NB4 (cell line): ENCODE data around the gene ABCA8.

ENCODE experiments used
- CTCF ChIP-seq: IDR thresholded peaks from one replicate; pipeline ENCODE4 v1.5.1; 2012; ENCODE audit warnings: low read depth, low read length
- MYC ChIP-seq: IDR thresholded peaks from 2 replicates; pipeline ENCODE4 v1.6.1; 2011; ENCODE audit warnings: low read depth, low read length
- POLR2A ChIP-seq: IDR thresholded peaks from 2 replicates; pipeline ENCODE4 v1.6.1; 2011; ENCODE audit warnings: mild to moderate bottlenecking; ENCODE audit not compliant: insufficient read length; ENCODE audit errors: extremely low read depth
- TF ChIP-seq, protein P1 (sequence below): IDR thresholded peaks from 2 replicates; pipeline ENCODE4 v1.6.1; 2011; ENCODE audit warnings: low read depth, low read length

DNA sequence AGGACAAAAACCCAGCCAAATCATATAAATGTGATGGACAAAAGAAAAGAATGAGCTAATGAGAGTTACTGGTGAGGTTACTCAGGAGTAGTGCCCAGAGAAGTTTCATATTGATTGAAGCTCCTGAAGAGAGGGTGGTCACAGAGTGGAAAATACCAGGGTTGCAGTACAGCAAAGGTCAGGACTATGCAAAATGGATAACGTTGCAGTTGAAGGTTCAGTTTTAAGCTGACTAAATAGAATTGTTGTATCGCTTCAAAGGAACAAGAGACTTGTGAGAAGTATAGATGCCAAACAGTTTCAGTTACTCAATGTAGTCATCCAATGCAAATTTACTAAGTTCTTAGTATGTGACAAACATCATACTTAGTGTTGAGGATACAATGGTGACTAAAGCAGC, 47.1 kb downstream of the ABCA8 start:
- TF ChIP-seq CTCF (no peak), POLR2A (no peak), MYC (no peak)
- TF ChIP-seq, protein P1, sequence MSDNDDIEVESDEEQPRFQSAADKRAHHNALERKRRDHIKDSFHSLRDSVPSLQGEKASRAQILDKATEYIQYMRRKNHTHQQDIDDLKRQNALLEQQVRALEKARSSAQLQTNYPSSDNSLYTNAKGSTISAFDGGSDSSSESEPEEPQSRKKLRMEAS: no peak
